Vagina (tissue), 2 donors: Measurements from ENCODE around the gene TERT. TPM values are rescaled to one million over a fixed set of nuclear protein-coding genes. Genes with fewer than 3 reads are reported as not detected.

Experiments used
- DNase-seq, 2 donors: peaks; one replicate each; pipeline ENCODE4 v3.0.0-alpha.2; 2017; ENCODE audit errors: extremely low spot score in 2 of 2
- H3K27ac ChIP-seq: fragments of 200-600 bp; sonication (generic); one replicate; pipeline ENCODE4 v1.5.1; 2019
- H3K27me3 ChIP-seq: fragments of 200-600 bp; sonication (generic); one replicate; pipeline ENCODE4 v1.5.1; 2019
- H3K36me3 ChIP-seq, 2 donors: fragments of 200-600 bp; sonication (generic); one replicate each; pipeline ENCODE4 v1.5.1; 2017 to 2019
- H3K4me1 ChIP-seq: fragments of 200-600 bp; sonication (generic); one replicate; pipeline ENCODE4 v1.5.1; 2019
- H3K4me3 ChIP-seq, 2 donors: fragments of 200-600 bp; sonication (generic); 1 replicate in 1 of 2; 2 replicates in 1 of 2; pipeline ENCODE4 v1.5.1; 2016 to 2019
- H3K9me3 ChIP-seq: fragments of 200-600 bp; sonication (generic); one replicate; pipeline ENCODE4 v1.5.1; 2019
- CTCF ChIP-seq, 3 experiments: fragments of 450-650 bp in 2 of 3; fragments of 200-600 bp in 1 of 3; sonication (generic) in 1 of 3; IDR thresholded peaks; one replicate each; pipeline ENCODE4 v1.5.1; 2017 to 2019; ENCODE audit warnings: antibody characterized with exemption in 3 of 3, mild to moderate bottlenecking in 2 of 3, moderate library complexity in 2 of 3
- POLR2A ChIP-seq, 2 donors: fragments of 450-650 bp; IDR thresholded peaks; one replicate each; pipeline ENCODE4 v1.6.1; 2017; ENCODE audit warnings: antibody characterized with exemption in 2 of 2, mild to moderate bottlenecking in 2 of 2, moderate library complexity in 2 of 2
- POLR2AphosphoS5 ChIP-seq, 2 donors: sonication (generic); formaldehyde crosslinking; IDR thresholded peaks; one replicate each; pipeline ENCODE4 v1.9.0; 2017; ENCODE audit warnings: antibody characterized with exemption in 2 of 2, mild to moderate bottlenecking in 2 of 2, low read depth in 1 of 2; ENCODE audit not compliant: insufficient read depth in 1 of 2
- intact Hi-C: fragments of 100-400 bp; cut with DNase I; formaldehyde crosslinking; loops from one replicate; pipeline ENCODE4 v1.15.1; 2023
- microRNA-seq: library from miRNA; unstranded; fragments of <30 nt; microRNA quantifications from one replicate; pipeline ENCODE4, GENCODE V29; 2017; ENCODE audit warnings: borderline number of aligned reads, borderline replicate concordance
- small RNA-seq: library from RNA; depleted of rRNA; stranded (forward); fragments of <200 nt; gene quantifications from one replicate; pipeline ENCODE3, GENCODE V24; 2016
- total RNA-seq: library from RNA; depleted of rRNA; stranded (reverse); fragments of >200 nt; gene quantifications from one replicate; pipeline ENCODE4 v1.2.3, GENCODE V29; 2016

TERT gene
- total RNA-seq, 1 donor from 2014 or later: not detected

- H3K27me3 ChIP-seq: no peaks in the 10 kb centered on the region
- no peak for DNase-seq
Measured at GRCh38 chr5:1203968-1204692, 90.7 kb downstream of the TERT start.

GRCh38 chr5:1203311-1203967, 91.4 kb downstream of the TERT start:
- Histone ChIP-seq H3K27ac (no peak overlapping the region), H3K36me3 (no peaks in the 10 kb centered on the region), H3K4me3 (no peak overlapping the region), H3K4me1 (no peaks in the 10 kb centered on the region), H3K27me3 (no peaks in the 10 kb centered on the region), H3K9me3 (no peaks in the 10 kb centered on the region)
- DNase-seq: no peak
- no peak for TF ChIP-seq POLR2AphosphoS5 (IDR thresholded peaks at IDR 0.05; ENCODE audit: insufficient read depth in 1 of 2, low read depth in 1 of 2)
- intact Hi-C loops: no loop called here

More at GRCh38 chr5:1203968-1204692, 90.7 kb downstream of the TERT start:
- no peaks in the 10 kb centered on the region for H3K4me1 ChIP-seq
- intact Hi-C loops: no loop called here
- no peak overlapping the region for H3K4me3 ChIP-seq
- H3K27ac ChIP-seq: no peak overlapping the region
- no peaks in the 10 kb centered on the region for H3K36me3 ChIP-seq
- TF ChIP-seq POLR2A (IDR thresholded peaks at IDR 0.05): no peak
- TF ChIP-seq POLR2AphosphoS5 (IDR thresholded peaks at IDR 0.05; ENCODE audit: insufficient read depth in 1 of 2, low read depth in 1 of 2): no peak
- no peak for TF ChIP-seq CTCF (IDR thresholded peaks at IDR 0.05)
- no peaks in the 10 kb centered on the region for H3K9me3 ChIP-seq

Small RNAs within 50 kb of the gene (microRNA-seq; reads per million reads assigned to microRNA genes)
- gene MIR4457: not detected

Small RNAs within 50 kb of the gene (small RNA-seq; reads per million reads assigned to genes)
- gene MIR4457: not detected

Other genes starting within 250 kb of the TERT start
- 21.6 TPM for gene SLC12A7, start 183.0 kb downstream of the TERT start, total RNA-seq
- not detected for gene SLC6A19, start 93.5 kb downstream of the TERT start, total RNA-seq
- not detected for gene SLC6A18, start 69.7 kb downstream of the TERT start, total RNA-seq
- 40.0 TPM for gene CLPTM1L, start 50.0 kb upstream of the TERT start, total RNA-seq
- gene SLC6A3, start 150.4 kb upstream of the TERT start, total RNA-seq: 0.49 TPM
- gene LPCAT1, start 228.9 kb upstream of the TERT start, total RNA-seq: 29.7 TPM